HUES64 (cell line): ENCODE measurements around the gene IL27RA.
"Not testable (repeated sequence)": the region's sequence is repeated elsewhere in the genome, so short reads cannot be mapped to it uniquely, and the experiment has no call there.

ENCODE experiments used
- H3K27ac ChIP-seq: 2 replicates; pipeline ENCODE4 v1.7.0; 2013; ENCODE audit warnings: low read depth, low read length, inconsistent platforms
- H3K27me3 ChIP-seq: 2 replicates; pipeline ENCODE4 v1.6.1; 2013; ENCODE audit warnings: mild to moderate bottlenecking, low read length; ENCODE audit not compliant: insufficient read depth
- H3K36me3 ChIP-seq: 2 replicates; pipeline ENCODE4 v1.6.1; 2013; ENCODE audit warnings: mild to moderate bottlenecking, low read length; ENCODE audit not compliant: insufficient read depth
- H3K4me1 ChIP-seq: 2 replicates; pipeline ENCODE4 v1.6.1; 2013; ENCODE audit warnings: mild to moderate bottlenecking, low read length, moderate library complexity; ENCODE audit not compliant: insufficient read depth
- H3K4me3 ChIP-seq: 2 replicates; pipeline ENCODE4 v1.5.1; 2013; ENCODE audit warnings: mild to moderate bottlenecking, low read length, moderate library complexity
- H3K9ac ChIP-seq: 2 replicates; pipeline ENCODE4 v1.6.1; 2013; ENCODE audit warnings: mild to moderate bottlenecking, low read depth, low read length
- H3K9me3 ChIP-seq: 2 replicates; pipeline ENCODE4 v1.6.1; 2013; ENCODE audit warnings: low read depth, low read length; ENCODE audit not compliant: insufficient read depth
- whole genome bisulfite sequencing: fragments of 150-250, 120-280 bp; methylation state at CpG from one replicate; pipeline ENCODE4 v1.1.7; 2013; ENCODE audit warnings: missing lambda C conversion rate; 5-methylcytosine and 5-hydroxymethylcytosine counted together

Gene IL27RA

DNA sequence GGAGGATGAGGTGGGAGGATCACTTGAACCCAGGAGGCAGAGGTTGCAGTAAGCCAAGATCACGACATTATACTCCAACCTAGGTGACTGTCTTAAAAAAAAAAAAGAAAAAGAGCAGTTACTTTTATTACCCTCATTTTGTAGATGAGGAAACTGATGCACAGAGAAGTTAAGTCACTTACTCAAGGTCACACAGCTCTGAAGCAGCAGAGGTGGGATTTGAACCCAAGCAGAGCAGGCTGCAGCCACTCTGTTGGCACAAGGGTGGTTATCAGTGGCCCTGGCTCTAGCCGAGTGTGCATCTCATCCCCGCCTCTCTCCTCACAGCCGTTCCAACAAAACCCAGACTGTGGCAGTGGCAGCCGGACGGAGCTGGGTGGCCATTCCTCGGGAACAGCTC is 7.6 kb downstream of the IL27RA start:
- WGBS, result 88% methylated on average over 7 of the region's 7 CpGs
- Histone ChIP-seq H3K9ac (no peak overlapping the region), H3K36me3 (no peaks in the 10 kb centered on the region), H3K4me1 (no peaks in the 10 kb centered on the region), H3K4me3 (no peak overlapping the region), H3K27ac (no peak overlapping the region), H3K9me3 (no peaks in the 10 kb centered on the region), H3K27me3 (no peaks in the 10 kb centered on the region)

DNA sequence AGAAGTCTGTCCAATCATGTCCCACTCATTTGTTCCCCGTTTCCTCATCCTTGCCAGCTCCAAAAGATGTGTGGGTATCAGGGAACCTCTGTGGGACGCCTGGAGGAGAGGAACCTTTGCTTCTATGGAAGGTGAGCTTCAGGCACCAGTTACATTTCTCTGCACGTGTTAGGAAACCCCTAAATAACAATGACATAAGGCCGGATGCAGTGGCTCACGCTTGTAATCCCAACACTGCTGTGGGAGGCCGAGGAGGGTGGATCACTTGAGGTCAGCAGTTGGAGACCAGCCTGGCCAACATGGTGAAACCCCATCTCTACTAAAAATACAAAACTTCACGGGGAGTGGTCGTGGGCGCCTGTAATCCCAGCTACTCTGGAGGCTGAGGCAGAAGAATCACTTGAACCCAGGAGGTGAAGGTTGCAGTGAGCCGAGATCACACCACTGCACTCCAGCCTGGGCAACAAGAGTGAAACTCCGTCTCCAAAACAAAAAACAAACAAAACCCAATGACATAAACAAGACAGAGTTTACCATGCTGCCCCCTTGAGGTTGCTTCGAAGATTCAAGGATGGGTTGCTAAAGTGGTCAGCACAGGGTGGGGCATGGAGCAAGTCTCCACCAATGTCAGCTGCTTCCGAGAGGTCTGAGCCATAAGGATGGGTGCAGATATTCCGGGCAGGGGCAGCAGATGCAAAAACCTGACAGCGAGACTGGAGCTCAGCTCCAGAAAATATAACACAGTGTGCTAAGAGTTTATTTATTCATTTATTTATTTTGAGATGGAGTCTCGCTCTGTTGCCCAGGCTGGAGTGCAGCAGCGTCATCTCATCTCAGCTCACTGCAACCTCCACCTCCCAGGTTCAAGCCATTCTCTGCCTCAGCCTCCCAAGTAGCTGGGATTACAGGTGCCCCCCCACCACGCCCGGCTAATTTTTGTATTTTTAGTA is 11.4 kb downstream of the IL27RA start:
- H3K27ac ChIP-seq, H3K36me3 ChIP-seq, H3K4me1 ChIP-seq, H3K9ac ChIP-seq, H3K9me3 ChIP-seq, H3K4me3 ChIP-seq, H3K27me3 ChIP-seq: not testable (repeated sequence)
- 77% methylated on average over 19 of the region's 19 CpGs for whole genome bisulfite sequencing

DNA sequence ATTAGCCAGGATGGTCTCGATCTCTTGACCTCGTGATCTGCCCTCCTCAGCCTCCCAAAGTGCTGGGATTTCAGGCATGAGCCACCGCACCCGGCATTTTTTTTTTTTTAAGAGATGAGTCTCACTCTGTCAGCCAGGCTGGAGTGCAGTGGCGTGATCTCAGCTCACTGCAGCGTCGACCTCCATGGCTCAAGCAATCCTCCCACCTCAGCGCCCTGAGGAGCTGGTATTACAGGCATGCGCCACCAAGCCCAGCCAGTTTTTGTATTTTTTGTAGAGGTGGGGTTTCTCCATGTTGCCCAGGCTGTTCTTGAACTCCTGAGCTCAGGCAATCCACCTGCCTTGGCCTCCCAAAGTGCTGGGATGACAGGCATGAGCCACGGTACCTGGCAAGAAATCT is 16.3 kb downstream of the IL27RA start:
- not testable (repeated sequence) for H3K9ac ChIP-seq, H3K36me3 ChIP-seq, H3K27me3 ChIP-seq, H3K27ac ChIP-seq, H3K9me3 ChIP-seq, H3K4me1 ChIP-seq, H3K4me3 ChIP-seq
- WGBS, result 93% methylated on average over 9 of the region's 10 CpGs

DNA sequence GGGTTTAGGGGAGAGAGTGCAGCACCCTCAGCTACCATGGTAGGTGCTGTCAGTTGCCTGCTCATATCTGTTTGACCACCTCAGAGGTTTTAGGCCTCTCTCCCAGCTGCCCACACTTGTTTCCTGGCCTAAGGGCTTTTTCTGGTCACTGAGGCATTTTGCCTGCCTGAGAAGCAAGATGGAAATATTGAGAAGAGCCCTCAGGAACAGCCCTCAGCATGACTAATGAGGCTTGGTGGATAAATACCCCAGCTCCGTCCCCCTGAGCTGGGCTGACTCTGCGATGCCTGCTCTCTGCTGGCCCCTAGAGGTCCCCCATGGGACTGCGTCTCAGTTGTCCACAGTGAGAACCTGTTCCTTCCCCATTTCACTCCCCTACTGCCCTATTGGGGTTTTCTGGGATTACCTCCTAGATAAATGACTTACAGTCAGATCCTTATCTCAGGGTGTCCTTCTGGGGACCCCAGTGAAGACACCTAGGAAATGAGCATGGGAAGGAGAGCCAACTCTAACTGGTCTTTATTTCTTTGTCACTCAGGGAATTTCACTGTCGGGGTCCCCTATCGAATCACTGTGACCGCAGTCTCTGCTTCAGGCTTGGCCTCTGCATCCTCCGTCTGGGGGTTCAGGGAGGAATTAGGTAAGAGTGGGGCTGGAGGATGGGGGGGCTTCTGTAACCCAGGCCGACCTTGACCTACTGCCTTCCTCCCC is 17.0 kb downstream of the IL27RA start:
- no peaks in the 10 kb centered on the region for H3K27me3 ChIP-seq
- WGBS, result 71% methylated on average over 8 of the region's 8 CpGs
- H3K27ac ChIP-seq, result no peak overlapping the region
- no peaks in the 10 kb centered on the region for H3K4me1 ChIP-seq
- H3K36me3 ChIP-seq, result 0 out of 2 replicates have a peak, but pooled peaks cover 2% of the 10 kb centered on the region
- H3K9ac ChIP-seq, result no peak overlapping the region
- H3K9me3 ChIP-seq, result 0 out of 2 replicates have a peak, but pooled peaks cover 3% of the 10 kb centered on the region
- no peak overlapping the region for H3K4me3 ChIP-seq

DNA sequence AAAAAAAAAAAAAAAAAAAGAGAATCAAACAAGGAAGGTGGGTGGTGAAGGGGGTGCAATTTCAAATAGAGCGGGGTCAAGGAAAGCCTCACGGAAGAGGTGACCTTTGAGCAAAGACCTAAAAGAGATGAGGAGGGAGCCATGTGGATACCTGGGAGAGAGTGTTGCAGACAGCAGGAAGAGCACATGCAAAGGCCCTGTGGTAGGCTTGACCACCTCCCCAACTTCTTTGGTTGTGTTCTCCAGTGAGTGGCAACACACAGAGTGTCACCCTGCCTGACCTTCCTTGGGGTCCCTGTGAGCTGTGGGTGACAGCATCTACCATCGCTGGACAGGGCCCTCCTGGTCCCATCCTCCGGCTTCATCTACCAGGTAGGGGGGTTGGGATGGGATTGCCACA is 18.9 kb downstream of the IL27RA start:
- no peaks in the 10 kb centered on the region for H3K4me1 ChIP-seq
- no peaks in the 10 kb centered on the region for H3K27me3 ChIP-seq
- H3K9me3 ChIP-seq, result 0 out of 2 replicates have a peak, but pooled peaks cover 3% of the 10 kb centered on the region
- no peak overlapping the region for H3K9ac ChIP-seq
- 95% methylated on average over 4 of the region's 4 CpGs for WGBS
- H3K4me3 ChIP-seq, result no peak overlapping the region
- no peak overlapping the region for H3K27ac ChIP-seq
- 0 out of 2 replicates have a peak, but pooled peaks cover 2% of the 10 kb centered on the region for H3K36me3 ChIP-seq

DNA sequence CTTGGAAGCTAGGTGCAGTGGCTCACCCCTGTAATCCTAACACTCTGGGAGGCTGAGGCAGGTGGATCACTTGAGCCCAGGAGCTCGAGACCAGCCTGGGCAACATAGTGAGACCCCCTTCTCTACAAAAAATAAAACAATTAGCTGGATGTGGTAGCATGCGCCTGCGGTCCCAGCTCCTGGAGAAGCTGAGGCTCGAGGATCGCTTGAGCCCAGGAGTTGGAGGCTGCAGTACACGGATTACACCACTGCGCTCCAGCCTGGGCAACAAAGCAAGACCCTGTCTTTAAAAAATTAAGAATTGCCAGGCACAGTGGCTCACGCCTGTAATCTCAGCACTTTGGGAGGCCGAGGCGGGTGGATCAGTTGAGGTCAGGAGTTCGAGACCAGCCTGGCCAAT is 19.4 kb downstream of the IL27RA start:
- H3K9ac ChIP-seq, H3K27me3 ChIP-seq, H3K27ac ChIP-seq, H3K4me3 ChIP-seq, H3K36me3 ChIP-seq, H3K4me1 ChIP-seq, H3K9me3 ChIP-seq: not testable (repeated sequence)
- WGBS, result 96% methylated on average over 11 of the region's 11 CpGs

DNA sequence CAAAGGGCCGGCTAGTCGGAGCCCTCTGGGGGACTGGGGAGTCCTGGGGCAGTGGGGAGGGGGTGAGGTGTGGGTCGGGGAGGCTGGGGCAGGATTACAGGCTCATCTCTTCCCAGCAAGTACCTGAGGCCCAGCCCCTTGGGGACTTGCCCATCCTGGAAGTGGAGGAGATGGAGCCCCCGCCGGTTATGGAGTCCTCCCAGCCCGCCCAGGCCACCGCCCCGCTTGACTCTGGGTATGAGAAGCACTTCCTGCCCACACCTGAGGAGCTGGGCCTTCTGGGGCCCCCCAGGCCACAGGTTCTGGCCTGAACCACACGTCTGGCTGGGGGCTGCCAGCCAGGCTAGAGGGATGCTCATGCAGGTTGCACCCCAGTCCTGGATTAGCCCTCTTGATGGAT is 20.4 kb downstream of the IL27RA start:
- 90% methylated on average over 9 of the region's 9 CpGs for WGBS
- Histone ChIP-seq H3K9me3 (0 out of 2 replicates have a peak, but pooled peaks cover 3% of the 10 kb centered on the region), H3K9ac (no peak overlapping the region), H3K27ac (no peak overlapping the region), H3K36me3 (no peaks in the 10 kb centered on the region), H3K4me1 (no peaks in the 10 kb centered on the region), H3K4me3 (no peak overlapping the region), H3K27me3 (peaks cover 3% of the 10 kb centered on the region)

DNA sequence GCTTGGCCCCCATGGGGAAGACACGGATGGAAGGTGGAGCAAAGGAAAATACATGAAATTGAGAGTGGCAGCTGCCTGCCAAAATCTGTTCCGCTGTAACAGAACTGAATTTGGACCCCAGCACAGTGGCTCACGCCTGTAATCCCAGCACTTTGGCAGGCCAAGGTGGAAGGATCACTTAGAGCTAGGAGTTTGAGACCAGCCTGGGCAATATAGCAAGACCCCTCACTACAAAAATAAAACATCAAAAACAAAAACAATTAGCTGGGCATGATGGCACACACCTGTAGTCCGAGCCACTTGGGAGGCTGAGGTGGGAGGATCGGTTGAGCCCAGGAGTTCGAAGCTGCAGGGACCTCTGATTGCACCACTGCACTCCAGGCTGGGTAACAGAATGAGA is 20.9 kb downstream of the IL27RA start:
- Histone ChIP-seq H3K27ac (no peak overlapping the region), H3K9me3 (0 out of 2 replicates have a peak, but pooled peaks cover 3% of the 10 kb centered on the region), H3K4me1 (no peaks in the 10 kb centered on the region), H3K27me3 (peaks cover 3% of the 10 kb centered on the region), H3K4me3 (no peak overlapping the region), H3K36me3 (no peaks in the 10 kb centered on the region), H3K9ac (no peak overlapping the region)
- 91% methylated on average over 6 of the region's 6 CpGs for WGBS

DNA sequence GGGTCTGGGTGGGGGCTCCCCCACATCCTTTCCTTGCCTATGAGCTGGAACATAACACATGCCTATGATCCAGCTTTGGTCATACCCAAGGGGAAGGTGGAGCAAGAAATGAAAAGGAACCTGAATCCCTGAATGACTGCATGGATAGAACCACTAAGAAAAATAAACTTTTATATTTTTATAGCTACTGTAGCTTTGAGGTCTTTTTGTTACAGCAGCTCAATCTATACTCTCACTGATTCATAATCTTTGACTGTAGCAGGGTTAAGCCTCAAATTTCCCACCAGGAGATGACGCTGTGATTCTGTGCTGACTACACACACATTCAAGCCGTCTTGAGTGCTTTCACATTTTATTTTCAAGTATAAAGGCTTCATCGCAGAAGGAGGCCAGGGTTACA is 21.5 kb downstream of the IL27RA start:
- H3K27ac ChIP-seq, result no peak overlapping the region
- no peak overlapping the region for H3K9ac ChIP-seq
- WGBS, result 93% methylated on average over 3 of the region's 3 CpGs
- no peaks in the 10 kb centered on the region for H3K4me1 ChIP-seq
- no peak overlapping the region for H3K4me3 ChIP-seq
- no peaks in the 10 kb centered on the region for H3K36me3 ChIP-seq
- peaks cover 7% of the 10 kb centered on the region for H3K27me3 ChIP-seq
- H3K9me3 ChIP-seq, result 0 out of 2 replicates have a peak, but pooled peaks cover 3% of the 10 kb centered on the region

DNA sequence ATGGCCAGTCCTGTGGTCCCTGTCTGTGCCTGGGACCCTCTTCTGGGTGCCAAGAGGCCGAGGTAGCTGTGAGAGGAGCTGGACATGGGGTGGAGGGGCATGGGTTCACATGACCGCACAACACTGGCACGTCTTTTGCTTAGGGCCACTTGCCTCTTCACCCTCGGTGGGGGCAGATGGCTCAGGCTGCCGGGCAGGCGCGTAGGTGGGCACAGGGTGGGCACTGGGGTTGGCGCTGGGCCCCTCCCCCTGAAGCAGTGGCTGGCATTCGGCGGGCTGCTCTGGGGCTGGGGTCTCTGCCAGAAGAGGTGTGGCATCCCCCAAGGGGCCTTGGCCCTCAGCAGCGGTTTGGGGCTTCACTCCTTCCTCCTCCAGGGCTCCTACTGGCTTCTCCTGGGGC is 21.9 kb downstream of the IL27RA start:
- Histone ChIP-seq H3K27me3 (peaks cover 12% of the 10 kb centered on the region), H3K36me3 (no peaks in the 10 kb centered on the region), H3K4me3 (no peak overlapping the region), H3K9me3 (no peaks in the 10 kb centered on the region), H3K4me1 (no peaks in the 10 kb centered on the region), H3K27ac (no peak overlapping the region), H3K9ac (no peak overlapping the region)
- 93% methylated on average over 11 of the region's 11 CpGs for WGBS

DNA sequence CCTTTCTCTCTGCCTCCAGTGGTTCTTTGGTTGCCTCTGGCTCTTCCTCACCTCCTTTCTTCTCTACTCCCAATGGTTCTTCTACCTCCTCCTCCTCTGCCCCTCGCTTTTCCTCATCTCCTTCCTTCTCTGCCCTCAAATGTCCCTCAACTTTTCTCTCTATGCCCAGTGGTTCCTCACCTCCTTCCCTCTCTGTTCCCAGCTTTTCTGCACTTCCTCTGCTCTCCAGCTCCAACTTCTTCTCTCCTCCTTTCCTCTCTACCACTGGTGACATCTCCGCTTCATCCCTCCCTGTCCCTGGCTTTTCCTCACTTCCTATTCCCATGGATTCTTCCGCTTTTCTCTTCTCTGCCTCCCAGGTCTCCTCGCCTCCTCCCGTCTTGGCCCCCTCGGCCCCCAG is 22.5 kb downstream of the IL27RA start:
- Histone ChIP-seq H3K9me3 (no peaks in the 10 kb centered on the region), H3K27me3 (peaks cover 18% of the 10 kb centered on the region), H3K9ac (no peak overlapping the region), H3K4me1 (no peaks in the 10 kb centered on the region), H3K36me3 (no peaks in the 10 kb centered on the region), H3K27ac (no peak overlapping the region), H3K4me3 (no peak overlapping the region)
- 91% methylated on average over 6 of the region's 6 CpGs for WGBS
